Measurements from ENCODE around the gene RIMS1.

DNA sequence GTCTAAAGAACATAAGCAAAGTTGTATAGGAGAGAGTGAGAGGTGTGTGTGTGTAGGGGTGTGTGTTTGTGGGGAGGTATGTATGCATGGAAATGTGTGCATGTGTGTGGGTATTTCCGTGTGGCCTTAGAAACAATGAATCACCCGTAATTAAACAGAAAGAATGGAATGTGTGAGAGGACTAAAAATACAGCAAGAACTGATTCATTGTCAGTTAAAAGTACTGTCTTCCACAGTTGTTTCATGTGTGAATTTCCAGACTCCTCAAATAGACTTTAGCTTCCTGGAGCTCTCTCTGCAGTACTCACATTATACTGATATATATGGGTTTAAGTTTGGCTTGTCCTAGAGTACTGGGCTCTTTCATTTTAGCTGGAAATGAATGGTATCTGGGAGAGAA is 145.7 kb downstream of the RIMS1 start:
- TF ChIP-seq, protein P1, sequence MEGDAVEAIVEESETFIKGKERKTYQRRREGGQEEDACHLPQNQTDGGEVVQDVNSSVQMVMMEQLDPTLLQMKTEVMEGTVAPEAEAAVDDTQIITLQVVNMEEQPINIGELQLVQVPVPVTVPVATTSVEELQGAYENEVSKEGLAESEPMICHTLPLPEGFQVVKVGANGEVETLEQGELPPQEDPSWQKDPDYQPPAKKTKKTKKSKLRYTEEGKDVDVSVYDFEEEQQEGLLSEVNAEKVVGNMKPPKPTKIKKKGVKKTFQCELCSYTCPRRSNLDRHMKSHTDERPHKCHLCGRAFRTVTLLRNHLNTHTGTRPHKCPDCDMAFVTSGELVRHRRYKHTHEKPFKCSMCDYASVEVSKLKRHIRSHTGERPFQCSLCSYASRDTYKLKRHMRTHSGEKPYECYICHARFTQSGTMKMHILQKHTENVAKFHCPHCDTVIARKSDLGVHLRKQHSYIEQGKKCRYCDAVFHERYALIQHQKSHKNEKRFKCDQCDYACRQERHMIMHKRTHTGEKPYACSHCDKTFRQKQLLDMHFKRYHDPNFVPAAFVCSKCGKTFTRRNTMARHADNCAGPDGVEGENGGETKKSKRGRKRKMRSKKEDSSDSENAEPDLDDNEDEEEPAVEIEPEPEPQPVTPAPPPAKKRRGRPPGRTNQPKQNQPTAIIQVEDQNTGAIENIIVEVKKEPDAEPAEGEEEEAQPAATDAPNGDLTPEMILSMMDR (IDR thresholded peaks at IDR 0.05; ENCODE audit: low read depth, low read length) = no peak
- TF ChIP-seq EZH2phosphoT487 (IDR thresholded peaks at IDR 0.05; ENCODE audit: low read depth) = no peak

Data from OCI-LY3 (cell line).